ENCODE data around the gene PPM1K. TPM values are rescaled to one million over a fixed set of nuclear protein-coding genes. Genes with fewer than 3 reads are reported as not detected.

PPM1K gene
- polyA plus RNA-seq, 1 donor, result 20.0 TPM

DNA sequence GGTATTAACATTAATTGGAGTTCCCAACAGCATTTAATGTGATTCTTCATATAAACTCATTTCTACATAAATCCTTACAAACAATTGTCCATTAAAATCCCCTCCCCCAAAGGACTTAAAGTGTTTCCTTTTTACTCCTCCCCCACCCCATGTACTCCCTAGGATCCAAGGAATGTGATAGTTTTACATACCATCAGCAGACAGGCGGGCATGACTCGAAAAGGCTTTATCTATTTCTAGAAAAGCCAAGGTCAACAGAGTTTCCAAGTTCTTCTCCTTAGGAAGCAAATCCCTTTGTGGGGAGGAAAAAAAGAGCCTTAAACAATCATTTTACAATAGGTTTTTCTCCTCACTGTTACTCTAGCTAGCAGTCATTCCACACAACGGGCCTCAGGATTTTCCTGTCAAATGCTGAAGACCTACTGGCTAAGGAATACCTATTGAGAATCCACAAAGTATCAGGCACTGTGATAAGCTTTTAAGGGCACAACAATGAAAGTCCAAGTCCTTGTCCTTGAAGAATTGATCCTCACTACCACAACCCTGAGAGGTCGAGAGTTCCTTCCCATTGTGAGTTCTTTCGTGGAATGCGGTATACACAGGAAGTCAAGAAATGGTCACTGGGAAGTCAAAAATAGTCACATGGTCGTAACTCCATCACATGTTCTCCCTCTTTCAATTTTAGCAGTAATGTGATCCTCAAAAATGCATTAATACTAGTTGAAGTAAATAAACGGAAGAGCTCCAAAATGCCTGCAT is 7.2 kb downstream of the PPM1K start:
- peak; percentile 9 for DNase-seq

DNA sequence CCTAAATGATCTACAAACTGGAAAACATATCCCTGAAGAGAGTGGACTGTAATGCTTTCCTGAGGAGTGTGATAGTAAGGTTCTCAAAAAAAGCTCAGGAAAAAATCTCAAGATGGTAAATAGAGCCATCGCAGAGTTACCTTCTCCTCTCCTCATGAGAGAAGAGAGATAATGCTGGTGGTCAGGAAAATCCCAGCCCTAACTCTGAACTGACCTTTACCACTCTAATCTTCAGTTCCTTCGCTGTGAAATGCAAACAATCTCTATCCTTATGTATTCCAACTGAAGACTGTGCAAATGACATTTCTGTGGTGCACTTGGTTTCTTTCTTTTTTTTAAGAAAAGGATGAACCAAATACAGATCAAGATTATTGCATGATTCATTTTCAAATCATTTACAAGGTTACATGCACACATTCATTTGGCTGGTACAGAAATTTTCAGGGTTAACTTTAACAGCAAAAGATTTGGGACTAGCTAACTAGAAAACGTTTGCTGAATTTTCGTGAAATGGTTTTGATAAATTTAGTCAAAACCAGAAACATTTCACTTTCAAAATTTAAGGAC is 8.3 kb downstream of the PPM1K start:
- no peak for DNase-seq

DNA sequence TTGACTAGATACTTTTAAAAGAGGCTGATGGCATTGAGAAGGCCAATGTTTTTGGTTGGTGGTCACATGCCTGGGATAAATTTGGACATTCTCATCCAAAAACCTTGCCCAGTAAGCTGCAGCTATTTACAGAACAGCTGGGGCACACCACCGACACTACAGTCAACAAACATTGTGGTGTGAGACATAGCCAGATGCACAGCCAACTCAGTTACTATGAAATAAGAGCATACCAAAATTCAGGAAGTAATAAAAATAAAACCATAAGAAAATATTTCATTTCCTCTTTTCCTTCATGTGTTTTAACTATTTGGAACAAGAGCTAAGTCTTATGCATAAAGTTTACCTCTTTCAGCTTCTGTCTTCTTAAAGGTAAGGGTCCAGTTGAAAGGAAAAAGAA is 8.8 kb downstream of the PPM1K start:
- no peak for DNase-seq

DNA sequence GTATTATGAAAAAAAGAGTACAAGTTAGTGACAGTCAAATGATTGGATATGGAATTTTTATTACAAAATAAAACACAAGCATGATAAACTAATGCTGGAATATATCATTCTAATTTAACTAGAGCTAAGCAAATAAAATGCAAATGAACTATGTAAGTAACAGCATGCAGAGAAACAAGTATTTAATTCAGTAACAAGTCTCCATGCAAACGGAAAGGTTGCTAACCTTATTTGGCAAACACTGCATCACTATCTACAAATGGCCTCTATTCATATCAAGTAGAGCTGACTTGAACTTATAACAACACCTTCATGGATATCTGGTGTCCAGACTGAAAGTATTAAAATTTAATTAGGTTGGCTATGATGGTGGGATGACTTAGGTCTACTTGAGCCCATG is 15.4 kb downstream of the PPM1K start:
- DNase-seq, result no peak

DNA sequence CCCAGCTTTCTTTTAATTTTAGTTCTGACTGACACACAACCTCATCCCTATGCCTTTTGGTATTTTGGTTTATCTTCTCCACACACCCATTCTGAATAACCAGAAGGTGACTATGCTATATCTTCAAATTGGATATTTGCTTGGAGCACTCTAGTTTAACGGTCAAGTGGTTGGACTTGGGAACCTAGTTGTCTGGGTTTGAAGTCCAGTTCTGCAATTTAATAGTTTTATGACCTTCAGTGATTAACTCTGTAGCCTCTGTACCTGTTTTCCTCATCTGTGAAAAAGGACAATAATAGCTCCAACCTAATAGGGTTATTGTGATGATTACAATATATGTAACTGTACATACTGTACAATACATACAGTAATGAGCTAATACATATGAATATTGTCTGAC is 20.0 kb downstream of the PPM1K start:
- DNase-seq, result no peak

DNA sequence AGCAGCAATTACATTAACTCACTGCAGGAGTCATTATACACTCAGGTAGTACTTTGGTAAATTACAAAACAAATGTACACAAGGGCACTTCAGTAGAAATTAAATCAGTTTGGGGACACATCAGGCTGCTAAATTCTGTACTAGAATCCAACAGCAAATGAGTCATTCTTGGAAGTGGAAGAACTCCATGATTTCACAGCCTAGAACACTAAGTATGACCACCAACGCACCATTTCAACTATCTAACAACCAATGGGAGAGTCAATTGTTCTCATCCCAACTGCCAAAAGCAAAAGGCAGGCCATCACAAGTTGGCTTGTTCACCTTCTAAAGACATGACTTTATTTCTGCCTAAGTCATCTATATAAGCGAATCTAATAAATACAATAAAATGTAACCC is 26.6 kb downstream of the PPM1K start:
- no peak for DNase-seq

DNA sequence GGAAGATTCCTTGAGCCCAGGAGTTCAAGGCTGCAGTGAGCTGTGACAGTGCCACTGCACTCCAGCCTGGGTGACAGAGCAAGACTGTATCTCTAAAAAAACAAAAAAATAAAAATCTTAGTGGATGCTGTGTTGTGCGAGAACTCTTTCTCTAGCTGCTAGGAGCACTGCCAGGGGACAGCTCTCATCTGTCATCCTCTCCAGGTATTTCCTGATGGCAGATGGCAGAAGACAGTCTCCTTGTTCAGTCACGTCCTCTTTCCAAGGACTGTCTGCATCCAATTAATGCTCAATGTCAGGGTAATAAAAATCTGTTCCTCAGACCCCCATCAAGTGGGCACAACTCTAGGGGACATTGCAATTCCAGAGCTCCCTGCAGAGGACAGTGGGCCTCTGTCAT is 29.2 kb downstream of the PPM1K start:
- DNase-seq, result no peak

DNA sequence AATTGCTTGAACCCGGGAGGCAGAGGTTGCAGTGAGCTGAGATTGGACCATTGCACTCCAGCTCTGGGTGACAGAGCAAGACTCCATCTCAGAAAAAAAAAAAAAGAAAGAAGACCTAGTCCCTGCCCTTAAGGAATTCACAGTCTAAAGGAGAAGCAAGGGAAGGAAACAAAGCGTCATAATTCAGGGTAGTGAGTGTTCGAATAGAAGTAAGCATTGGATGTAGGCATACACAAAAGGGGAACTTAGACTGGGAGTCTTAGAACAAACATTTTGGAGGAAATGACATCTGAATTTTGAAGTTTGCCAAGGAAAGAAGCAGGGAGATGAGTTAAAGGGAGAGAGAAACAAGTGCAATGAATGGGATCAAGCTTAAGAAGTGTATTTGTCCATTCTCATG is 32.4 kb downstream of the PPM1K start:
- DNase-seq, result no peak

DNA sequence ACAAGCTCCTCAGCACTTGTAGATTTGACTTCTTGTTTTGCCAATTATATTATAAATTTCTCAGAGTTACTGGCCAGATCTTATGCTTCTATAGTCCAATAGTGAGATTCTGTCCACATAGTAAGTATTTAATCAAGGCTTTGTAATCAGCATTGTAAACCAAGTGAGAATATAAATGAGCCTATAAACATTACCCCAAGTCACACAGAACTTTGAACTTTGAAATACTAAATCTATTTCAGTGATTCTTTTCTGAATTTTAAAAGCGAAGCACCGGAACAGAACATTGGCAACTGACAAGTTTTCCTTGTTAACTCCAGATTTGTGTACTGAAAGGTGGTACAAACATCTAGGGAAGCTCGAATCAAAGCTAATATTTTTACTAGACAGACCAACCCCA is 37.2 kb downstream of the PPM1K start:
- DNase-seq, result no peak

DNA sequence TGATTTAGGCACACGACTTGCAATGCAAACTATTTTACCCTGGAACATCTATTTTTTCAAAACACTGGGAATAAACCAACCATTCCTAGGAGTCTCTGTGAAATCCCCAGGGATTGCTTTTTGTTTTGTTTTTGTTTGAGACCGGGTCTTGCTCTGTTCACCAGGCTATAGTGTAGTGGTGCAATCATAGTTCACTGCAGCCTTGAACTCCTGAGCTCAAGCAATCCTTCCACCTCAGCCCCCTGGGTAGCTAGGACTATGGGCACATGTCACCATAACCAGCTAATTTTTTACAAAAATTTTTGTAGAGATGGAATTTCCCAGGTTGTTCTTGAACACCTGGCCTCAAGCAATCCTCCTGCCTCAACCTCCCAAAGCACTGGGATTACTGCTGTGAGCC is 37.8 kb downstream of the PPM1K start:
- DNase-seq, result no peak

DNA sequence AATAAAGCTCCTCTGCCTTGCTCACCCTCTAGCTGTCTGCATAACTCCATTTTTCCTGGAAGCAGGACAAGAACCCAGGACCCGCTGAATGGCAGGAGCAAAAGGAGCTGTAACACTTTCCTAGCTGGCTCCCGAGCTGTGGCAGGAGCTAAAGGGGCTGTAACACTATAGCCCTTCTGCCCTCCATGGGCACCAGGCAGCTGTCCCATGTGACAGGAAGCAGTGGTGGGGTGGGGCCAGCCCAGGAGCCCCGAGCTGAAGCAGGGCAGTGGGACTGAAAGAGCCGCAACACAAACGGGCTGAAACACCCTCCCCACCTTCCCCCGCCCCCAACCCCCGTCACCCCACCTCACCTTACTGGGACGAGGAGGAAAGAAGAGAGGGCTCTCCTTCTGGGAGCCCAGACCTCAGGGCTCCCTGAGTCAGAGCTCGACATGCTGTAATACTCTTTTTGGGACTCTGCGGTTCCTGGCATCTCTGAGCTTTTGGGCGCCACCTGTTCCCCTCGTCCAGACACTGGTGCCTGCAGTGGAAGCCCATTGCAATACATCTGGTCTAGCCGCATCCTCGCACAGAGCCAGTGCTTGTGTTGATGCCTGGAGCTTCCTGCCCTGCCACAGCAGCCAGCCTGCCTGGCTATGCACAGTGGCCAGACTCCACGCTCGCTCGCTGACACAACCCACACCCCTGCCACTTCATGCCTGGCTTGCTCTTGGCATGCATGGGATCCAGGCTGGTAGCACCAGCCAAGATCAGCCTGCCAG is 39.4 kb downstream of the PPM1K start:
- no peak for DNase-seq

DNA sequence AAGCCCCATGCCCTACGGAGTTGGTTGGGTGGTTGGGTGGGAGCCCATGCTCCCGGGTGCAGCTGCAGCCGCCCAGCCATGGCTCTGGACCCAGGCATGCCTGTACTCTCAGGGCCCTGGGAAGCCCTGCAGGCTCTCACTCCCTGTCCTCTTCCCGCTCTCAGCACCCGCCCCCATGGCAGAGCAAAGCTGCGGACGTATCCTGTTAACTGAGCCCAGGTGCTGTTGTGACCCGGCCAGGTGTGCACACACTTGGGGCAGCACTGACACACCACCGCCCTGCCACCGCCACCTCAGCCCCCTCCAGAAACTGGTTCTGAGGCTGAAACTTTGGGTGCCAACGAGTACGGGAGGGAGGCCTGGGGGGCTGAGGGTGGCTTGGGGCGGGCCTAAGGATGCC is 40.3 kb downstream of the PPM1K start:
- no peak for DNase-seq

DNA sequence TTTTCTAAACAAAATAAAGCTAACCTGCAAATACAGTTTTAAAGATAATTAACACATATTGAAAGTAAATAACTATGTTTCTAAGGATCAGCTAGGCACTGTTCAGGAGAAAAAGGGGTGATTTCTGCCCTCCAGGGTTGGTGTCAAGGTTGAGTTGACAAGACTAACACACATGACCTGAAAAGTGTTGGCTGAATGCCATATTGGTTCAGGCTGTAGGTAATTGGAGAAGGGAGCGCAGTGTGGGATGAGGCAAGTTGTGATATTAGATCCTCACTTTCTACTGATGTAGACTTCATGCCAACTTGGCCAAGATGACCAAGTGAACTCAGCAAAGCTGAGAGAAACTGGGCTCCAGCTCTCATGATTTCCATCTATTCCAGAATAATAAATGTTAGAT is 42.2 kb downstream of the PPM1K start:
- DNase-seq, result no peak

DNA sequence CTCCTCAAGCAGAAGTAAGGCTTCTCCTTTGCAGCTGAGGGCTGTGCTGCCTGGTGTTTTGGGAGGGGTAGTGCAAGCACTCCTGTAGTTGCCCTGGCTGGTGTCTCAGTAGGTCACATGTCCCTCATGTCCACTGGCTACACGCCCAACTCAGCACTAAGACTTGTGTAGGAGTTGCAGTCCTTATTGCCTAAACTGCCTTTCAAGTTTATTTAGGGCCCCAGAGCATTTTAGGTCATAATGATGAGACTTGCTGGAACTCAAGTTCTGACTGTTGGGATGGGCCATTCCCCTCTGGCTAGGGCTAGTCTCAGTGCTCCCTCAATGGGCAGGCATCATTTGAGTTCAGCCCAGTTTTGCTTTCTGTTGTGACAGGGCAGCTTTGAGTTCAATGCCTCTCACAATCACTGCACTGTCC is 44.1 kb downstream of the PPM1K start:
- no peak for DNase-seq

DNA sequence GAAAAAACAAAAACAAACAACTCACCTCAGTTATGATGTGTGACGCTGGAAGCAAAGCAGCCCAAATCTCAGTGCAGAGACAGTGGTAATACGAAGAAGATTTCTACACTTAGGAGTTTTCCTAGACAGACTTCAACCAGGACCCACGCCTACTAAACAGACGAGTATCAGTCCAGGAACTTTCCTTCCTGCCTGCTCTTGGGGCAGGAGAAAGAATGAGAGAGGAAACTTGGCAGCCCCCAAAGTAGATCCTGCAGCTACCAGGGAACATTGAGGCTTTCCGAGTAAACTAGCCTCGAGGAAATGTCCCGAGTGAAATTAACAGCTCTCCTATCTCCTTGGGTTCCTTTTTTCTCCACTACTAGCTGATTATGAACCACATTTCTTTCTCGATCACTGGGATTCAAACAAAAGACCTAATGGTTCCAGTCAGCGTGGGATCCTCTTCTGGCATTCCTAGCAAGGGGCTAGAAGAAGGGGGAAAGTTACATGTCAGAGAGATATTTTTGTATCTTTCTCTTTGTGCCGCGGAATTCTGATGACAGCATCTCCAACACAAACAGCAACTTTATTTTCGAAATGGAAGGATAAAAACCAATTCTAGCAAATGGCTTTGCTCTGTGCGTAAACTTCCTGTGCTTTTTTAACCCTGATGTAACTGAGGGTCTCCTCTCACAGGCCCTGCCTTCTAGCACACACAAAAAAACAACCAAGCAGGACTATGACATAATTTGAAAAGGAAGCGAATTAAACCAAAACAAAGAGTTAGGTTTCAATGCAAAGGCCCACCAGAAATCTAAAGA is 53.2 kb downstream of the PPM1K start:
- peak; percentile 66 for DNase-seq

DNA sequence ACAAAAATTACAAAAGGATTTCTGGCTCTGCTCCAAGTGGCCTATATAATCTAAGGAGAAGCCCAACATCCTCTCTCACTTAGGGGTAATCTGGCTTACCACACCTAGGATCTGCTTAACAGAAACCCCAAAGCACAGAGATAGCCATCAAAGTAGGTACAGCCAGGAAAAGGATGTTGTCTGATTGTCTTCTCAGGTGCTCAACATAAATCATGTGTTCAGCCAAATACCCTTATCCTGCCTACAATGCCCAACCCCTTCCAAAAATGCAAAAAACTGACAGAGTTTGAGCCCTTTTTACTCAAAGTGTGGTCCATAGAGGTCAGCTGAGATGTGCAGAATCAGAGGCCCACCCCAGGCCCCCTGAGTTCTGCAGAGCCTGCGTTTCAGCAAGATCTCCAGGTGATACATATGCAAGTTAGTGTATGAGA is 53.9 kb downstream of the PPM1K start:
- DNase-seq, result no peak

DNA sequence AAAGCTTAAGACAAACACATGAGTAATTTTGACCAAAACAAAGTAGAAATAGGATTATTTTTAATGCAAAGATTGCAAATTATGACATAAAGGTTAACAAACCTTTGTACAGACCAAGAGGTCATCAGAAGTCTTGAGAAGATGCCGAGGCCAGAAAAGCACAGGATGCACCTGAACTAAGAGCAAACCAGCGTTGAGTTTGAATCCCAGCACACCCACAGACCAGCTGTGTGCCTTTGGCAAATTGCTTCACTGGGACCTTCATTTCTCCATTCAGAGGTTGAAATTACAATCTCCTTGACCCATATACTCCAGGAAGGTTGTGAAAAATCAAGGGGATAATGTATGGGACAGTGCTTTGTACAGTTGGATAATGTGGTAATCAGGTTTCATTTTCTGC is 56.6 kb downstream of the PPM1K start:
- no peak for DNase-seq

DNA sequence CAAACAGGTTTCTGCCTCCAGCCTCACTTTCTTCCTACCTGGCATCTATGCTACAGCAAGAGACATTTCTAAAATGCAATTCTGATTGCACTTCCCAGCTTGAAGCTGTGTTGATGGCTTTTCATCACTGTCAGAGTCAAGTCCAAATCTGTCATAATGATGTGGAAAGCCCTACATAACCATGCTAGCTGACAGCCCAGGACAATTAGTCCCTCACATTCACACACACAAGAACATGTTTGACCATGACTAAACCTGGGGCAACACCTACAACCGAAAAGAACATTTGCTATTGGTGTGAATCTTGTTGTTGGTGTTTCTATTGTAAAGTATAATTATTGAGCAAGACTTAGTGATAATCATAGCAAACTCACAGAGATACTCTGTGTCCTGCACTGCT is 58.2 kb downstream of the PPM1K start:
- DNase-seq, result no peak

DNA sequence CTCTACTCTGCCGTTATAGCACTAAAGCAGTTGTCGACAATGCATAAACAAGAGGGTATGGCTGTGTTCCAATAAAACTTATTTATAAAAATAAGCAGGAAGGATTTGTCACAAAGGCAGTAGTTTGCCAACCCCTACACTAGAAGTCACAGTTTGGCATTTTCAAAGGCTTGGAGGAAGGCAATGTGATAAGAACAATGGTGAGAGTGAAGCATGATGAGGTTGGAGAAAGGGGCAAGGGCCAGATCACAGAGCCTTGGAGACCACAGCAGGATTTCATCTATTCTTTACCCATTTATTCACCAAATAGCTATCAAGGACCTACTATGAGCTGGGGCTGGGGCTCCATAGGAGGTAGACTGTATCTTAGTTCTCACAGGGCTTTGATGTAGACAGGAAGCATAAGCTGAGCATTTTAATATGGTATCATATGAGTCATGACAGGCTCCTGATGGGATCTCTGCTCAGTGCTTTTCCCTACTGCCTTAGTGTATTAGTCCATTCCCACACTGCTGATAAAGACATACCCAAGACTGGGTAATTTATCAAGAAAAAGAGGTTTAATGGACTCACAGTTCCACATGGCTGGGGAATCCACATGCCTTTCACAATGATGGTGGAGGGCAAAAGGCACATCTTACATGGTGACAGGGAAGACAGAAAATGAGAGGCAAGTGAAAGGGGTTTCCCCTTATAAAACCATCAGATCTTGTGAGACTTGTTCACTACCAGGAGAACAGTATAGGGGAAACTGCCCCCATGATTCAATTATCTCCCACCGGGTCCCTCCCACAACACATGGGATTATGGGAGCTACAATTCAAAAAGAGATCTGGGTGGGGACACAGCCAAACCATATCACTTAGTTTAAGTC is 58.9 kb downstream of the PPM1K start:
- no peak for DNase-seq

DNA sequence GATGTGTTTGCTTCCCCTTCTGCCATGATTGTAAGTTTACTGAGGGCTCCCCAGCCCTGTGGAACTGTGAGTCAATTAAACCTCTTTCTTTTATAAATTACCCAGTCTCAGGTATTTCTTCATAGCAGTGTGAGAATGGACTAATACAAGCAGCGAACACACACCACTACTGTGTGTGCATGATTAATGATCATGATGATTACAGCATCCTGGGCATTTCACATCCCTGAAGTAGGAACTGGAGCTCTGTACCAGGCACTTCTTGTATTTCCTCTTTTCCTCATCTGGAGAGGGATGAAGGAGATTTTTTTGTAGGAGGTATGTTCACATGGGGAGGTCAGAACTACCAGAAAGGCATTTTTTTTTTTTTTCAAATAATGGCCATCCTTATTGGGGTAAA is 60.8 kb downstream of the PPM1K start:
- DNase-seq, result no peak

DNA sequence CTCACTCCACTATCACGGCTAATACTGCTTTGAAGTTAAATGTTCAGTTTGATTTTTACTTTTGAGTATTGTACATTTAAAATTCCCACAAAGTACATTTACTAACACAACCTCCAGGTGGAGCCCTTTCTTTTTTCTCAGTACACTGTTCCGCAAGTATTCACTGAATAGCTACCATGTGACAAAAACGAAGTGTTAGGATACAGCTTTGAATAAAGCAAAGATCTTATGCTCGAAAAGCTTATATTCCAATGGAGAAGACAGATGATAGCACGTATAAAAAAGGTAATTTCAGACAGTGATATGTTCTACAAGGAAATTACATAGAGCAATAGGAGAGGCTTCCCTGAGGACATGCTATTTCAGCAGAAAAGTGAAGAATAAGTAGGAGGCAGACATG is 65.3 kb downstream of the PPM1K start:
- DNase-seq, result peak; percentile 46

DNA sequence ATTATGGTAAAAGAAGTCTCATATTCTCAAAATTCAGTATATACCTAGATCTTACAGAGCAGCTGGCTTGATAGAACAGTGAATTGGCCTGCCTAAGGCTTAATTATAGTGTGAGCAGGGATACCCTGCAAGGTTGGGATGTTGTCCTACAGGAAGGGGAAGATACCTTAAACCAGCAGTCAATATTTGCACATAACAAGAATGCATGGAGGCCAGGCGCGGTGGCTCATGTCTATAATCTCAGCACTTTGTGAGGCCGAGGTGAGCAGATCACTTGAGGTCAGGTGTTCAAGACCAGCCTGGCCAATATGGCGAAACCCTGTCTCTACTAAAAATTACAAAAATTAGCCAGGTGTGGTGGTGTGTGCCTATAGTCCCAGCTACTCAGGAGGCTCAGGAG is 67.2 kb downstream of the PPM1K start:
- no peak for DNase-seq

Data from hindlimb muscle (tissue), 1 donor.